Erythroblast (primary cell): ENCODE measurements around the gene KDM4F.
A peak's percentile ranks its signal among the peaks of the same experiment; 100 is the strongest.

Experiments
- DNase-seq, 2 experiments: peaks; one replicate each; lab custom pipeline; 2025; lab: John Stamatoyannopoulos, UW
- GATA1 ChIP-seq: IDR thresholded peaks from 2 replicates; pipeline ENCODE4 v1.6.1; 2011; ENCODE audit warnings: low read depth, mild to moderate bottlenecking, control low read depth, low read length, moderate library complexity
- POLR2A ChIP-seq: IDR thresholded peaks from 2 replicates; pipeline ENCODE4 v1.6.1; 2011; ENCODE audit warnings: mild to moderate bottlenecking, low read length

KDM4F gene

DNA sequence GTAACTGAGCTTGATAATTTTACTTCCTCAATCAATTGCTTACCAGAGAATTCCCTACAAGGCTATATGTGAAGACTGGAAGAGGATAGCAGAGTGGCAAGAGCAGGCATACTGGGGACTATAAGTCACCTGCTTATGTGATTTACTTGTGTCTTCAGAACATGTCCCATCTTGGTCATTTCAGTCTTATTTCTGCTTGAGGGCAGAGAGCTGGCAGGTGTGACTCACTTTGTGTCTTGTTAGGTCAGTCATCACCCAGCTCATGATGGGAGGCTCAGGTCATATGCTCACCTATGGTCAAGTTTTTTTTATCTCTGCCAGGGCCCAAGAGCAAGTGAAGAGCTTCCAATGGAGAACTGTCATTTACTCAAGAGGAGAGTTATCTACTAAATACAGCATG, 23.7 kb downstream of the KDM4F start:
- DNase-seq, result no peak
- TF ChIP-seq GATA1 (no peak), POLR2A (no peak)

DNA sequence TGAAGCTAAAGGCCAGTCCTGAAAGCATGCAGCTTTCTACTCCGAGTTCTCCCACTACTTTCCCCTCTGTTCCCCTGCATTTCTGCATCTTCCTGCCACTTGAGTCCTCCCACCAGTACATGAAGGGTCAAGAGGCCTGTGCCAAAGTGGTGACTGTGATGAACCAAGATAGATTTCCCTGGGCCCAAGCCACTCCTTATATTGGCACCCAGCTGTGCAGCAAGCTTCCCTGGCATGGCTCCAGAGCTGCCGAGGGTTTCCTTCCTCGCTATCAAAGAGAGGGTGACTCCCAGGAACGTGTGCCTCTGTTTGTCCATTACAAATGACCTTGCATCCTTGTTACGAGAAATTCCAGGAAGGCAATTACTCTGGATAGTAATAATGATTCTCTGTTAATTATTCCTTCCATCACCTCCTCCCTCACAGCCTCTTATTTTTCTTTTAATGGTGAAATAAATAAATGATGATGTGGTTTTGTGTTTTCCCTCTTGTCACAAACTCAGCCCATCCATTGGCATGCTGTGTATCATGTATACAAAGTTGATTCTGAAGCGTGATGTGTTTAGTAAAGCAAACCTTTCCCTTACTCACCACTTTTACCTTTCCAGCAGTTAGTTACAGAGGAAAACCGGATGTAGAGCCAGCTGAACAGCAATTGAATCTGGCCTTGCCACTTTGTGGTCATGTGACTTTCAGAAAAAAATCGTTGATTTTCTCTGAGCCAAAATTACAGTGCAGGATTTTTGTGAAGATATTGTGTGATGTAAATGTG, 25.8 kb downstream of the KDM4F start:
- peak in 1 of 2 experiments; percentile 39 for DNase-seq
- TF ChIP-seq POLR2A (no peak), GATA1 (no peak)

DNA sequence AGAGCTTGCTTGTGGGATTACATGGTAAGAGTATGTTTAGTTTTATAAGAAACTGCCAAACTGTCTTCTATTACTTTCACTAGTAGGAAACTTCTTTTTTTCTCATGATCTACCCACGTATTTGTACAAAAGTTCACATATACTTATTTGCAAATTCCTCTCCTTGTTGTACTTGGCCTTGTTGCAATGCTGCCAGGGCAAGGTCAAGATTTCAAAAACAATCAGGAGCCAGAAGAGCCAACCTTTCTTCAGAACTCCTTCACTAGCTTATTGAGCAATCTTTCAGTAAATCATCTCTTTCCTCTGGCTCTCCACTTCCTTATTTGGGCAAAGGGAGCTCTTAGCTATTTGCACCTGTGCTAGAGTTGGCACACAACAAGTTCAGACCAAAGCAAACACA, 27.2 kb downstream of the KDM4F start:
- DNase-seq, result no peak
- no peak for TF ChIP-seq POLR2A
- TF ChIP-seq GATA1, result no peak

- DNase-seq, result no peak
- no peak for TF ChIP-seq GATA1
- no peak for TF ChIP-seq POLR2A
Measured at GRCh38 chr11:95076981-95077380, 27.8 kb downstream of the KDM4F start.

DNA sequence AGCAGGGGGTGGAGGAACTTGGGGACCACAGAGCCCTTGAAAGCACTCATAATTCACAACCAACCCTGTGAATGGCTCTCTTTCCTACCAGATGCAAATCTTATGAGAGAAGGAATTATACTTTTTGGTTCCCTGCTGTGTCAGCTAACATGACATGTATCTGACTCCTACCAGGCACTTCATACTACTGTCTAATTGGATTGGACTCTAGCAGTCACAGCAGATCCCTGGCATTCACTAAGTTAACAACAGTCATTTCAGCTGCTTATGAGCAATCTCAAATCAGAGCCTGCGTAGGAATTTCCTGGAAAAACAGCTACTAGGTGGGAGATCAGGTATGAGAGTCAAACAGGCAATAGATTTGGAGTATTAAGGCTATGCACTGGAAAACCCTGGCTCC, 29.3 kb downstream of the KDM4F start:
- TF ChIP-seq POLR2A, result no peak
- DNase-seq, result no peak

- TF ChIP-seq POLR2A, result no peak
- no peak for TF ChIP-seq GATA1
- DNase-seq, result no peak
Measured at GRCh38 chr11:95081010-95081409, 31.8 kb downstream of the KDM4F start.

DNA sequence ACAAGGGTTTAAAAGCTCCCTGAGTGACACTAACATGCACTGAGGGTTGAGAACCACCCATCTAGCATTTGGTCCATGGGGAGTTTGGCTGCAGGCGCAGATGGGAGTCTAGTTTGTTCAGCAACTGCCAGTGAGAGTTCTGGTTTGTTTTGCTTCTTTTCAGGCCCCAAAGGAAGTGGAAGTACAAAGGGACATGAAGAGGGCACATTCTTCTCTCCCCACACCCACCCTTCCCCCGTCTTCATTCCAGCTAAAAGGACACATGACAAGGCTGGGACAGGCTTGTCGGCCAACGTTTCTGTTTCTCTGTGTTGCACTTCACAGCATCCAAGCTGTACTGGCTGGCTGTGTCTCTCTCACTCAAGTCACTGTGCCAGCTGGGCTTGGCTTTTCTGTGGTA, 32.2 kb downstream of the KDM4F start:
- no peak for TF ChIP-seq POLR2A
- TF ChIP-seq GATA1, result no peak
- no peak for DNase-seq

DNA sequence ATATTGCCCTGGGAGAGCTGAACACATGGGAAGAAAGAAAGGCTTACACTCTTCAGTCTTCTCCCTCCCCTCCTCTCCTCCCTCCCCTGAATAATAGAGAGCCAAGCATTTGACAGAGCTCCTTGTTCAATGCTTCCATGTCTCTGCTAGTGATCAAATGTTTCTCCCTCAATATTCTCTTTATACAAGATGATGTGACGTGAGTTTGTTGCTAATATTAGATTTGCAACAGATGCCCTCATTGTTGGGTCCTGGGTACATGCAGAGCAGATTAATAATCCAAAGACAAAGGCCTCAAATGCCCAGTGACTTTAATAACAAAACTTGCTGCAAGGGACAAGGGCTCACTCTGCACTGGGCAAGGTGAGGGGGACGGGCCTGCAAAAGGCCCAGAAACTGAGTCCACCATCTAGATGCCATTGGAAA, 33.4 kb downstream of the KDM4F start:
- no peak for TF ChIP-seq GATA1
- no peak for TF ChIP-seq POLR2A
- no peak for DNase-seq

DNA sequence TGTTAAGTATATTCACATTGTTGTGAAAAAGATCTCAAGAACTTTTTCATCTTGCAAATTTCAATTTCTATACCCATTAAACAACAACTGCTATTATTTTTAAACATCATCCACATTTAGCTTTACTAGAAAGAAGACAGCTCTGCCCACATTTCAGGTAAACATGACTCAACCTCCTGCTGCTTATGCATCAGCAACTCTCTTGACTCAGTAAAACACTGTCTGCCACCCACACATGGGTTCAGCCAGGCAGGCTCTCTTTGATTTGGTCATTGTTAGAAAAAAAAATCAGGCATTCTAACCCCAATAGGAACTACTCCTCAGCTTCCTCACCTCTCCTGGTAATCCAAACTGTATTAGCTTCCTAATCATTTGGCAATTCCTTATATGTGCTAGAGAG, 35.3 kb downstream of the KDM4F start:
- TF ChIP-seq POLR2A, result no peak
- no peak for TF ChIP-seq GATA1
- no peak for DNase-seq

DNA sequence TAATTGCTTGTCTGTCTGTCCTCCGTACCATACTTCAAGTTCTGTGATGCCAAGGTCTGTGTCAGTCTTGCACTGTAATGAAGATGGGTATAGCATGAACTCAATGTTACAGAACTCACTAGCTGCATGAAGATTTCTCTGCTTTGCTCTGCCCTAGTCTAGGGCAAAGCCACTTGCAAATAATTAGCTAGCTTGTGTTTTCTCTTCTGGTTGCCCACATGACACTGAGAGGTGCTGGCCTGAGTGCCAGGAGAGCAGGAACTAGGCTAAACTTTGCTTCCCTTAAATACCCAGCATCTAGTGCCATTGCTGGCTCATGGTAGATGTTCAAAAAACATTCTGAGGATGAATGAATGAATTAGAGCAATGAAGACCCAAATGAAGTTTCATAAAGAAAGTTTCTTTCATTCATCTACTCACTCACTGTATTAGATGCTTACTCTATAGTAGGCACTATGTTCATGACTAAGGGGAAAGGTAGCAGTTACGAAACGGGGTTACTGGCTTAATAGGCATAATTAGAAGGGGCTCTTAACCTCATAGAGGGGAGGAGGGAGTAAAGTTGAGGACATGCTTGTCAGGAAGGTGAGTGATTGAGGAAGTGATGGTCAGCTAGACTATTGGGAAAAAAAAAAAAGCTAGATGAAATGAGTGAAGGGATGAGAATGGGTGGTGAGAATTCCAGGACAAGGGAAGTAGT, 36.0 kb downstream of the KDM4F start:
- DNase-seq, result no peak
- TF ChIP-seq POLR2A (no peak), GATA1 (no peak)

- no peak for DNase-seq
- TF ChIP-seq POLR2A, result no peak
Measured at GRCh38 chr11:95086151-95086550, 36.9 kb downstream of the KDM4F start.

GRCh38 chr11:95086836-95087570, 37.8 kb downstream of the KDM4F start:
- DNase-seq, result peak; percentile 47 to 60
- TF ChIP-seq POLR2A (no peak), GATA1 (no peak)

GRCh38 chr11:95088946-95089619, 39.9 kb downstream of the KDM4F start:
- DNase-seq, result no peak
- TF ChIP-seq POLR2A, result no peak
- TF ChIP-seq GATA1, result no peak
